ENCODE measurements around the gene RAPGEF2.

- TF ChIP-seq CTCF (IDR thresholded peaks at IDR 0.05) (no peak), POLR2A (IDR thresholded peaks at IDR 0.05) (no peak)
Observed at GRCh38 chr4:159367781-159368080, 264.9 kb downstream of the RAPGEF2 start.

Data from testis (tissue), 2 donors.